Measurements from ENCODE around the gene DYRK2.
"Not testable (repeated sequence)": the region's sequence is repeated elsewhere in the genome, so short reads cannot be mapped to it uniquely, and the experiment has no call there.

DYRK2 gene

DNA sequence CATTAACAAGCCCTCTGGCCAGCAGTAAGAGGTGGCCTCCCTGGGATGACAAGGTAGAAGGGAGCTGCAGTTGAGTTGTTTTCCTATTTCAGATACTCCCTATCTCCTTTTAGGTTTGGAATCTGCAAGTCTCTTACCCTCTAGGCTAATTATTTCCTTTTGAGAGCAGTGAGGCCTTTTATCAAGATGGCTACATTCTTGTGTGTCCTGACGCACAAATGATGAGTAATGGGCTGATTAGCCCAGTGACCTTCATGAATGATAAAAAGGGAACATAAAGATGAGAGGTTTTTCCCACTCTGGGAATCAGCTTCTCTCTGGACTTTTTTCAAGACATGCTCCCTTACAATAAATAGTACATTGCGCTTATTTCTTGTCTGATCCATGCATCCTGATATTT is 22.9 kb downstream of the DYRK2 start:
- Histone ChIP-seq H3K27me3 (ENCODE audit: control insufficient read depth in 1 of 2, insufficient read depth in 2 of 2, low read length in 2 of 2) (no peaks in the 10 kb centered on the region), H3K4me3 (ENCODE audit: low read length in 2 of 2) (no peak overlapping the region), H3K9ac (ENCODE audit: low read length in 2 of 2) (no peak overlapping the region), H3K36me3 (ENCODE audit: control insufficient read depth in 2 of 2, insufficient read depth in 2 of 2, low read length in 2 of 2) (no peaks in the 10 kb centered on the region), H3K4me1 (ENCODE audit: control insufficient read depth, insufficient read depth, low read length) (peaks cover 19% of the 10 kb centered on the region), H3K27ac (ENCODE audit: low read length) (no peak overlapping the region), H3K9me3 (ENCODE audit: control insufficient read depth in 2 of 2, low read length in 2 of 2) (no peaks in the 10 kb centered on the region)

GRCh38 chr12:67671892-67672291 is 23.3 kb downstream of the DYRK2 start:
- Histone ChIP-seq H3K36me3 (ENCODE audit: control insufficient read depth in 2 of 2, insufficient read depth in 2 of 2, low read length in 2 of 2) (no peaks in the 10 kb centered on the region), H3K4me1 (ENCODE audit: control insufficient read depth, insufficient read depth, low read length) (peaks cover 18% of the 10 kb centered on the region), H3K27ac (ENCODE audit: low read length) (no peak overlapping the region), H3K9ac (ENCODE audit: low read length in 2 of 2) (no peak overlapping the region), H3K4me3 (ENCODE audit: low read length in 2 of 2) (no peak overlapping the region), H3K27me3 (ENCODE audit: control insufficient read depth in 1 of 2, insufficient read depth in 2 of 2, low read length in 2 of 2) (no peaks in the 10 kb centered on the region), H3K9me3 (ENCODE audit: control insufficient read depth in 2 of 2, low read length in 2 of 2) (no peaks in the 10 kb centered on the region)

GRCh38 chr12:67672507-67672906 is 24.0 kb downstream of the DYRK2 start:
- H3K9me3 ChIP-seq (ENCODE audit: control insufficient read depth in 2 of 2, low read length in 2 of 2); H3K4me3 ChIP-seq (ENCODE audit: low read length in 2 of 2); H3K27ac ChIP-seq (ENCODE audit: low read length); H3K9ac ChIP-seq (ENCODE audit: low read length in 2 of 2); H3K36me3 ChIP-seq (ENCODE audit: control insufficient read depth in 2 of 2, insufficient read depth in 2 of 2, low read length in 2 of 2); H3K27me3 ChIP-seq (ENCODE audit: control insufficient read depth in 1 of 2, insufficient read depth in 2 of 2, low read length in 2 of 2): not testable (repeated sequence)
- H3K4me1 ChIP-seq (ENCODE audit: control insufficient read depth, insufficient read depth, low read length): peaks cover 12% of the 10 kb centered on the region

GRCh38 chr12:67673509-67673908 is 25.0 kb downstream of the DYRK2 start:
- not testable (repeated sequence) for H3K27ac ChIP-seq (ENCODE audit: low read length); H3K4me3 ChIP-seq (ENCODE audit: low read length in 2 of 2); H3K9me3 ChIP-seq (ENCODE audit: control insufficient read depth in 2 of 2, low read length in 2 of 2); H3K4me1 ChIP-seq (ENCODE audit: control insufficient read depth, insufficient read depth, low read length); H3K27me3 ChIP-seq (ENCODE audit: control insufficient read depth in 1 of 2, insufficient read depth in 2 of 2, low read length in 2 of 2); H3K9ac ChIP-seq (ENCODE audit: low read length in 2 of 2); H3K36me3 ChIP-seq (ENCODE audit: control insufficient read depth in 2 of 2, insufficient read depth in 2 of 2, low read length in 2 of 2)

- Histone ChIP-seq H3K4me3 (ENCODE audit: low read length in 2 of 2) (no peak overlapping the region), H3K36me3 (ENCODE audit: control insufficient read depth in 2 of 2, insufficient read depth in 2 of 2, low read length in 2 of 2) (no peaks in the 10 kb centered on the region), H3K27ac (ENCODE audit: low read length) (no peak overlapping the region), H3K9me3 (ENCODE audit: control insufficient read depth in 2 of 2, low read length in 2 of 2) (no peaks in the 10 kb centered on the region), H3K27me3 (ENCODE audit: control insufficient read depth in 1 of 2, insufficient read depth in 2 of 2, low read length in 2 of 2) (no peaks in the 10 kb centered on the region), H3K9ac (ENCODE audit: low read length in 2 of 2) (no peak overlapping the region), H3K4me1 (ENCODE audit: control insufficient read depth, insufficient read depth, low read length) (peaks cover 9% of the 10 kb centered on the region)
Observed at GRCh38 chr12:67674417-67674816, 25.9 kb downstream of the DYRK2 start.

DNA sequence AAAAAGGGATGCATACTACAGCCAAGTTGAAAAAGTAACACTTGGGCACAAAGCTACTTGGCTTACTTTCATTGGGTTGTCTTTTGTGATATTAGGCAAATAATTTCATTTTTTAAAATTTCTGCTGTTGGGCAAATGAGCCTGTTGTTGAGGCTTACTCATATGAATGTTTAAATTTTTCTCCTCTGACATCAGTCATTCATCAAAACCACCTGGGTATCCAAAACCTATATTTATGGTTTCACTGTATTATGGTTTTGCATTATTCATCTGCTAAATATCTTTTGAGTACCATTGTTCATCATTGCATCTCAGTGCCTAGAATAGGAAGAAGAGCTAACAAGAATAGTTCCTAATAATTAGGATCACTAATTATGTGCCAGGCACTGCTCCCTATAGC is 28.1 kb downstream of the DYRK2 start:
- Histone ChIP-seq H3K9ac (ENCODE audit: low read length in 2 of 2) (no peak overlapping the region), H3K27me3 (ENCODE audit: control insufficient read depth in 1 of 2, insufficient read depth in 2 of 2, low read length in 2 of 2) (no peaks in the 10 kb centered on the region), H3K9me3 (ENCODE audit: control insufficient read depth in 2 of 2, low read length in 2 of 2) (no peaks in the 10 kb centered on the region), H3K4me1 (ENCODE audit: control insufficient read depth, insufficient read depth, low read length) (peaks cover 8% of the 10 kb centered on the region), H3K27ac (ENCODE audit: low read length) (no peak overlapping the region), H3K4me3 (ENCODE audit: low read length in 2 of 2) (no peak overlapping the region), H3K36me3 (ENCODE audit: control insufficient read depth in 2 of 2, insufficient read depth in 2 of 2, low read length in 2 of 2) (no peaks in the 10 kb centered on the region)

DNA sequence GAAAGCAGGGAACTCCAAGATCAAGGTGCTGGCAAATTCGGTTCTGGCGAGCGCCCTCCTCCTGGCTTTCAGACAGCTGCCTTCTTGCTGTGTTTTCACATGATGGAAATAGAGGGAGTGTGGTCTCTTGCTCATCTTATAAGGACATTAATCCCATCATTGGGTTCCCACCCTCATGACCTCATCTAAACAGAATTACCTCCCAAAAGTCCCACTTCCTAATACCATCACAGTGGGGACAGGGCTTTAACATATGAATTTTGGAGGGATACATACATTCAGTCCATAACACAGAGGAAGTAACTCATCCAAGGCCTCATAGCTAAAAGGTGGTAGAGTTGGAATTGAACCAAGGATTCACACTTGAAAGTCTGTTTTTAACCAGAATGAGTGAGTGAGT is 28.6 kb downstream of the DYRK2 start:
- Histone ChIP-seq H3K4me3 (ENCODE audit: low read length in 2 of 2) (no peak overlapping the region), H3K36me3 (ENCODE audit: control insufficient read depth in 2 of 2, insufficient read depth in 2 of 2, low read length in 2 of 2) (no peaks in the 10 kb centered on the region), H3K4me1 (ENCODE audit: control insufficient read depth, insufficient read depth, low read length) (peaks cover 4% of the 10 kb centered on the region), H3K27ac (ENCODE audit: low read length) (no peak overlapping the region), H3K9me3 (ENCODE audit: control insufficient read depth in 2 of 2, low read length in 2 of 2) (no peaks in the 10 kb centered on the region), H3K27me3 (ENCODE audit: control insufficient read depth in 1 of 2, insufficient read depth in 2 of 2, low read length in 2 of 2) (no peaks in the 10 kb centered on the region), H3K9ac (ENCODE audit: low read length in 2 of 2) (no peak overlapping the region)

DNA sequence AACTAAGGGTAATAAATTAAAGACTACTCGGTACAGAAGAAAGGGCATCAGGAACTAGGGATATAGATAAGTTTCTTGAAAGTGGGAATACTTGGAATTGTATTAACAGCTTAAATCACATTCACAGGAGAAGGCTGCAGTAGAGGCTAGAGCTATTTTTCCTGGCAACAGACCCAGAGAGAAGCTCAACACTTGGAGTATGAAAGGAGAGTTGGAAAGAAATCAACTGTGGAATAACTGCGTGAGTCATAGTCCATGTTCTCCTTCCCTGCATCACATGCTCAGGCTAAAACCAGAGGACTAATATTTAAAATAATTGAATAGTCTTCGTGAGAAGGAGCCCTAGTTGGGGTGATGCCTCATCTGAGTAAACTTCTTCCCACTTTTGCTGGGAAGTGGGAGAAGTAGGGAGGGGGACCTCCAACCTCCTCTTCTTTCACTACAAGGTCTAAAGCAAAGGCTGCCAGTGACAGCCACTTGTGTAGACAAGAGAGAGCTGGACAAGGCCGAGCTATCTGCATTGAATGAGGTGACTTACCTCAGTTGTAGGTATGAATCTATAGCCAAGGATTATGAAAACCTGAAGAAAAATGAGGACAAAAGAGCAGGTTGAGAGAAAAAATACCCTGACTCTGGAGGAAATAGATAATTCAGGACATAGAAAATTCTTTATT is 32.7 kb downstream of the DYRK2 start:
- Histone ChIP-seq H3K9ac (ENCODE audit: low read length in 2 of 2) (no peak overlapping the region), H3K27me3 (ENCODE audit: control insufficient read depth in 1 of 2, insufficient read depth in 2 of 2, low read length in 2 of 2) (no peaks in the 10 kb centered on the region), H3K36me3 (ENCODE audit: control insufficient read depth in 2 of 2, insufficient read depth in 2 of 2, low read length in 2 of 2) (no peaks in the 10 kb centered on the region), H3K9me3 (ENCODE audit: control insufficient read depth in 2 of 2, low read length in 2 of 2) (no peaks in the 10 kb centered on the region), H3K4me3 (ENCODE audit: low read length in 2 of 2) (no peak overlapping the region), H3K4me1 (ENCODE audit: control insufficient read depth, insufficient read depth, low read length) (peaks cover 4% of the 10 kb centered on the region), H3K27ac (ENCODE audit: low read length) (peak overlapping the region; percentile 68)

DNA sequence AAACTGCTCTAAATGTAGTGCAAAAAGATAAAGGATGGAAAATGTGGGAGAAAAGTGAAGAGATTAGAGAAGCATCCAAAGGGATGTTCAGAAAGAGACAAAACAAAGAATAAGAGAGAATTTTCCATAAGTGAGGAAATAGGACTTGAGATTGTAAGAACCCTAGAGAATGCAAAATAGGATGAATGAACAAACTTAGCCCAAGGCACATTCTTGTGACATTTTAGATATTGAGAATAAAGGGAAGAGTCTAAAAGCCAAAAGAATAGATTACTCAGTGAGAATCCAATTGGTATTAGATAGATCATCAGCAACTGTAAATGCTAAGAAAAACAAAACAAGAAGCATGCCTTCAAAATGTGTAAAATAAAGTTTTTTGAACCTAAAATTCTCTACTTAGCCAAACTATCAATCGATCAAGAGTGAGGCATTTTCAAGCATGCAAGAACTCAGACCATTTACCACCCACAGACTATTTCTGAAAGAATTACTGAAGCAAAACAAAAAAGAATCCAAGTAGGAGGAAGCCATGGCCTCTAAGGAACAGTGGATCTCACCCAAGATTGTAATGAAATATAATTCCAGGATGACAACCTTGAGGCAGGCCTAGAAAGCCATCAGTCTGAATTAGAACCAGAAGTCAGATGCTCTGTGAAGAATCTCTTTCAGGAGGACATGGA is 33.5 kb downstream of the DYRK2 start:
- H3K9ac ChIP-seq (ENCODE audit: low read length in 2 of 2): no peak overlapping the region

GRCh38 chr12:67689385-67689784 is 40.8 kb downstream of the DYRK2 start:
- Histone ChIP-seq H3K4me3 (ENCODE audit: low read length in 2 of 2) (no peak overlapping the region), H3K27ac (ENCODE audit: low read length) (no peak overlapping the region), H3K9me3 (ENCODE audit: control insufficient read depth in 2 of 2, low read length in 2 of 2) (no peaks in the 10 kb centered on the region), H3K4me1 (ENCODE audit: control insufficient read depth, insufficient read depth, low read length) (no peaks in the 10 kb centered on the region), H3K36me3 (ENCODE audit: control insufficient read depth in 2 of 2, insufficient read depth in 2 of 2, low read length in 2 of 2) (no peaks in the 10 kb centered on the region), H3K27me3 (ENCODE audit: control insufficient read depth in 1 of 2, insufficient read depth in 2 of 2, low read length in 2 of 2) (no peaks in the 10 kb centered on the region), H3K9ac (ENCODE audit: low read length in 2 of 2) (no peak overlapping the region)

More for the DNA sequence above, 33.5 kb downstream of the DYRK2 start:
- Histone ChIP-seq H3K4me1 (ENCODE audit: control insufficient read depth, insufficient read depth, low read length) (peaks cover 4% of the 10 kb centered on the region), H3K27ac (ENCODE audit: low read length) (no peak overlapping the region), H3K36me3 (ENCODE audit: control insufficient read depth in 2 of 2, insufficient read depth in 2 of 2, low read length in 2 of 2) (no peaks in the 10 kb centered on the region), H3K4me3 (ENCODE audit: low read length in 2 of 2) (no peak overlapping the region), H3K27me3 (ENCODE audit: control insufficient read depth in 1 of 2, insufficient read depth in 2 of 2, low read length in 2 of 2) (no peaks in the 10 kb centered on the region), H3K9me3 (ENCODE audit: control insufficient read depth in 2 of 2, low read length in 2 of 2) (no peaks in the 10 kb centered on the region)

GRCh38 chr12:67690656-67691055 is 42.1 kb downstream of the DYRK2 start:
- no peaks in the 10 kb centered on the region for H3K27me3 ChIP-seq (ENCODE audit: control insufficient read depth in 1 of 2, insufficient read depth in 2 of 2, low read length in 2 of 2)
- no peaks in the 10 kb centered on the region for H3K36me3 ChIP-seq (ENCODE audit: control insufficient read depth in 2 of 2, insufficient read depth in 2 of 2, low read length in 2 of 2)
- H3K9ac ChIP-seq (ENCODE audit: low read length in 2 of 2): no peak overlapping the region
- no peaks in the 10 kb centered on the region for H3K9me3 ChIP-seq (ENCODE audit: control insufficient read depth in 2 of 2, low read length in 2 of 2)
- H3K4me3 ChIP-seq (ENCODE audit: low read length in 2 of 2): no peak overlapping the region
- no peak overlapping the region for H3K27ac ChIP-seq (ENCODE audit: low read length)
- no peaks in the 10 kb centered on the region for H3K4me1 ChIP-seq (ENCODE audit: control insufficient read depth, insufficient read depth, low read length)

Measured in stomach smooth muscle (tissue), 2 donors.